Measurements from ENCODE around the gene ANO1. TPM values are rescaled to one million over a fixed set of nuclear protein-coding genes. Genes with fewer than 3 reads are reported as not detected.

The ANO1 gene
- polyA plus RNA-seq = 1 to 10 TPM; 5.5 to 5.8 TPM

DNA sequence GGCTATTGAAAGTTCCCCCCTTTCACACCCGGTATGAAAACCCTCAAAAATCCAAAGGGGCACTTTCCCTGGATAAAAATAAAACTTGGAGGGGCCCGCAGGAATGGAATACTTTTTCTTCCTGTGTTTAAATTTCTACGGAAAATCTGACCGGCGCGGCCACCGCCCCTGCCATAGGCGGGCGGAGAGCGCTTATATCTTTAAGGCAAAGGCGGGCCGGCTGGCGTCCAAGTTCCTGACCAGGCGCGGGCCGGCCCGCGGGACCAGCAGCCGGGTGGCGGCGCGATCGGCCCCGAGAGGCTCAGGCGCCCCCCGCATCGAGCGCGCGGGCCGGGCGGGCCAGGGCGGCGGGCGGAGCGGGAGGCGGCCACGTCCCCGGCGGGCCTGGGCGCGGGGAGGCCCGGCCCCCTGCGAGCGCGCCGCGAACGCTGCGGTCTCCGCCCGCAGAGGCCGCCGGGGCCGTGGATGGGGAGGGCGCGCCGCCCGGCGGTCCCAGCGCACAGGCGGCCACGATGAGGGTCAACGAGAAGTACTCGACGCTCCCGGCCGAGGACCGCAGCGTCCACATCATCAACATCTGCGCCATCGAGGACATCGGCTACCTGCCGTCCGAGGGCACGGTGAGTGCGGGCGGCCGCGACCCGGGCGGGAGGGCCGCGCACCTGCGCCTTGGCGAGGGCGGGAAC, at the start of gene ANO1:
ANO1 (plus strand) TSS at position 223 of the 686 bp plus-strand sequence; CDS start at position 513, 290 bp downstream.
- Histone ChIP-seq H3K36me3 (ENCODE audit: control insufficient read depth in 2 of 2, insufficient read depth in 2 of 2, low read length in 1 of 2) (no peaks in the 10 kb centered on the region), H3K27me3 (ENCODE audit: control insufficient read depth in 1 of 2, insufficient read depth in 2 of 2, low read length in 2 of 2) (peaks cover 0 to 5% of the 10 kb centered on the region in 2 donors), H3K4me3 (ENCODE audit: low read depth in 1 of 2, low read length in 2 of 2) (peak within 1 kb of the TSS; percentile 35 to 37), H3K27ac (ENCODE audit: low read depth in 2 of 2, low read length in 1 of 2) (no peak within 1 kb of the TSS), H3K4me1 (ENCODE audit: control insufficient read depth in 2 of 2, insufficient read depth in 2 of 2, low read length in 1 of 2) (peaks cover 0 to 11% of the 10 kb centered on the region in 2 donors), H3K9me3 (ENCODE audit: control insufficient read depth in 2 of 2, insufficient read depth in 1 of 2, low read depth in 1 of 2, low read length in 1 of 2) (no peaks in the 10 kb centered on the region)
- 1% methylated on average over 43 to 87 of the region's 87 CpGs for WGBS, 2 donors

- no peak overlapping the region for H3K4me3 ChIP-seq (ENCODE audit: low read depth in 1 of 2, low read length in 2 of 2)
- H3K27me3 ChIP-seq (ENCODE audit: control insufficient read depth in 1 of 2, insufficient read depth in 2 of 2, low read length in 2 of 2) = no peaks in the 10 kb centered on the region
- 74 to 76% methylated on average over 14 of the region's 14 CpGs for WGBS, 2 donors
- H3K9me3 ChIP-seq (ENCODE audit: control insufficient read depth in 2 of 2, insufficient read depth in 1 of 2, low read depth in 1 of 2, low read length in 1 of 2) = peaks cover 2% of the 10 kb centered on the region in 2 donors
- H3K36me3 ChIP-seq (ENCODE audit: control insufficient read depth in 2 of 2, insufficient read depth in 2 of 2, low read length in 1 of 2) = no peaks in the 10 kb centered on the region
- H3K27ac ChIP-seq (ENCODE audit: low read depth in 2 of 2, low read length in 1 of 2) = no peak overlapping the region
- H3K4me1 ChIP-seq (ENCODE audit: control insufficient read depth in 2 of 2, insufficient read depth in 2 of 2, low read length in 1 of 2) = peaks cover 0 to 2% of the 10 kb centered on the region in 2 donors
Measured at GRCh38 chr11:70029115-70029860, 48.8 kb upstream of the ANO1 start.

GRCh38 chr11:70029861-70030380, 48.2 kb upstream of the ANO1 start:
- 83 to 87% methylated on average over 9 of the region's 9 CpGs for WGBS, 2 donors
- H3K27me3 ChIP-seq (ENCODE audit: control insufficient read depth in 1 of 2, insufficient read depth in 2 of 2, low read length in 2 of 2) = no peaks in the 10 kb centered on the region
- no peaks in the 10 kb centered on the region for H3K36me3 ChIP-seq (ENCODE audit: control insufficient read depth in 2 of 2, insufficient read depth in 2 of 2, low read length in 1 of 2)
- H3K9me3 ChIP-seq (ENCODE audit: control insufficient read depth in 2 of 2, insufficient read depth in 1 of 2, low read depth in 1 of 2, low read length in 1 of 2) = peaks cover 2% of the 10 kb centered on the region in 2 donors
- H3K27ac ChIP-seq (ENCODE audit: low read depth in 2 of 2, low read length in 1 of 2) = no peak overlapping the region
- H3K4me1 ChIP-seq (ENCODE audit: control insufficient read depth in 2 of 2, insufficient read depth in 2 of 2, low read length in 1 of 2) = peaks cover 0 to 2% of the 10 kb centered on the region in 2 donors
- H3K4me3 ChIP-seq (ENCODE audit: low read depth in 1 of 2, low read length in 2 of 2) = no peak overlapping the region

DNA sequence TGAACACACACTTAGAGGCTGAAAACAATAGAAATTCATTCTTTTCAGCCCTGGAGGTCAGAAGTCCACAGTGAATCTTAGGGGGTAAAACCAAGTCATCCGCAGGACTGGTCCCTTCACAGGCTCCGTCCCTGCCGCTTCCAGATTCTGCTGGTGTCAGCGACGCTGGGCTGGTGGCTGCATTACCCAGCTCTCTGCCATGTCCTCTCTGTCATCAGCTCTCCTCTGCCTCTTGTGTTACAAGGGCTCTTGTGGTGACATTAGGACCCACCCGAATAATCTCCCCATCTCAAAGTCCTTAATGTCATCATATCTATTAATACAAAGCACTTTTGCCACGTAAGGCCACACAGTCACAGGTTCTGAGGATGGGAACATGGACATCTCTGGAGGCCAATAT, 47.7 kb upstream of the ANO1 start:
- peaks cover 0 to 2% of the 10 kb centered on the region in 2 donors for H3K4me1 ChIP-seq (ENCODE audit: control insufficient read depth in 2 of 2, insufficient read depth in 2 of 2, low read length in 1 of 2)

GRCh38 chr11:70031631-70032469, 46.3 kb upstream of the ANO1 start:
- H3K27me3 ChIP-seq (ENCODE audit: control insufficient read depth in 1 of 2, insufficient read depth in 2 of 2, low read length in 2 of 2) = no peaks in the 10 kb centered on the region
- H3K4me3 ChIP-seq (ENCODE audit: low read depth in 1 of 2, low read length in 2 of 2) = no peak overlapping the region
- WGBS, 2 donors = 81 to 87% methylated on average over 18 of the region's 18 CpGs
- no peaks in the 10 kb centered on the region for H3K9me3 ChIP-seq (ENCODE audit: control insufficient read depth in 2 of 2, insufficient read depth in 1 of 2, low read depth in 1 of 2, low read length in 1 of 2)
- no peak overlapping the region for H3K27ac ChIP-seq (ENCODE audit: low read depth in 2 of 2, low read length in 1 of 2)
- no peaks in the 10 kb centered on the region for H3K4me1 ChIP-seq (ENCODE audit: control insufficient read depth in 2 of 2, insufficient read depth in 2 of 2, low read length in 1 of 2)
- no peaks in the 10 kb centered on the region for H3K36me3 ChIP-seq (ENCODE audit: control insufficient read depth in 2 of 2, insufficient read depth in 2 of 2, low read length in 1 of 2)

More for the DNA sequence above, 47.7 kb upstream of the ANO1 start:
- WGBS, 2 donors = 91 to 95% methylated on average over 7 of the region's 7 CpGs
- peaks cover 2% of the 10 kb centered on the region in 2 donors for H3K9me3 ChIP-seq (ENCODE audit: control insufficient read depth in 2 of 2, insufficient read depth in 1 of 2, low read depth in 1 of 2, low read length in 1 of 2)
- H3K4me3 ChIP-seq (ENCODE audit: low read depth in 1 of 2, low read length in 2 of 2) = no peak overlapping the region
- no peaks in the 10 kb centered on the region for H3K27me3 ChIP-seq (ENCODE audit: control insufficient read depth in 1 of 2, insufficient read depth in 2 of 2, low read length in 2 of 2)
- H3K27ac ChIP-seq (ENCODE audit: low read depth in 2 of 2, low read length in 1 of 2) = no peak overlapping the region
- no peaks in the 10 kb centered on the region for H3K36me3 ChIP-seq (ENCODE audit: control insufficient read depth in 2 of 2, insufficient read depth in 2 of 2, low read length in 1 of 2)

DNA sequence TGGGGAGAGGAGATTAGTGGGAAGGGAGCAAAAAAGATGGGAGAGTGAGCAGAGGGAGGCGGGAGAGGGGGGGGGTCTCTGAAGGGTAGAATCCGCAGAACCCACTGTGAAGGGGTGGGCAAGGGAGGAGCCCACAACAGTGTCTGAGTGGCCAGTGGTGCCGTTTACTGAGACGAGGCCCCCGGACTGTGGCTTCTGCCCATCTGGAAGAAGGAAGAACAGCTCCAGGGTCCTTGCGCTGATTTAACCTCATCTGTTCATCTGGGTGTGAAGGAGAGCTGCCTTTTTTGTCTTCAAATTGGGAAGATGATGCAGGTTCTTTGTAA, 45.7 kb upstream of the ANO1 start:
- WGBS, 2 donors = 84 to 88% methylated on average over 6 of the region's 6 CpGs
- Histone ChIP-seq H3K27me3 (ENCODE audit: control insufficient read depth in 1 of 2, insufficient read depth in 2 of 2, low read length in 2 of 2) (no peaks in the 10 kb centered on the region), H3K4me1 (ENCODE audit: control insufficient read depth in 2 of 2, insufficient read depth in 2 of 2, low read length in 1 of 2) (peaks cover 0 to 3% of the 10 kb centered on the region in 2 donors), H3K4me3 (ENCODE audit: low read depth in 1 of 2, low read length in 2 of 2) (no peak overlapping the region), H3K27ac (ENCODE audit: low read depth in 2 of 2, low read length in 1 of 2) (no peak overlapping the region), H3K9me3 (ENCODE audit: control insufficient read depth in 2 of 2, insufficient read depth in 1 of 2, low read depth in 1 of 2, low read length in 1 of 2) (peaks cover 2 to 3% of the 10 kb centered on the region in 2 donors), H3K36me3 (ENCODE audit: control insufficient read depth in 2 of 2, insufficient read depth in 2 of 2, low read length in 1 of 2) (no peaks in the 10 kb centered on the region)

- Histone ChIP-seq H3K9me3 (ENCODE audit: control insufficient read depth in 2 of 2, insufficient read depth in 1 of 2, low read depth in 1 of 2, low read length in 1 of 2) (peaks cover 3 to 8% of the 10 kb centered on the region in 2 donors), H3K27me3 (ENCODE audit: control insufficient read depth in 1 of 2, insufficient read depth in 2 of 2, low read length in 2 of 2) (no peaks in the 10 kb centered on the region), H3K36me3 (ENCODE audit: control insufficient read depth in 2 of 2, insufficient read depth in 2 of 2, low read length in 1 of 2) (no peaks in the 10 kb centered on the region), H3K27ac (ENCODE audit: low read depth in 2 of 2, low read length in 1 of 2) (no peak overlapping the region), H3K4me3 (ENCODE audit: low read depth in 1 of 2, low read length in 2 of 2) (no peak overlapping the region), H3K4me1 (ENCODE audit: control insufficient read depth in 2 of 2, insufficient read depth in 2 of 2, low read length in 1 of 2) (peaks cover 0 to 3% of the 10 kb centered on the region in 2 donors)
- WGBS, 2 donors = 88 to 90% methylated on average over 19 of the region's 19 CpGs
Measured at GRCh38 chr11:70032943-70033710, 45.0 kb upstream of the ANO1 start.

- Histone ChIP-seq H3K9me3 (ENCODE audit: control insufficient read depth in 2 of 2, insufficient read depth in 1 of 2, low read depth in 1 of 2, low read length in 1 of 2) (peaks cover 3 to 13% of the 10 kb centered on the region in 2 donors), H3K4me1 (ENCODE audit: control insufficient read depth in 2 of 2, insufficient read depth in 2 of 2, low read length in 1 of 2) (peaks cover 0 to 3% of the 10 kb centered on the region in 2 donors), H3K27me3 (ENCODE audit: control insufficient read depth in 1 of 2, insufficient read depth in 2 of 2, low read length in 2 of 2) (no peaks in the 10 kb centered on the region), H3K27ac (ENCODE audit: low read depth in 2 of 2, low read length in 1 of 2) (no peak overlapping the region), H3K36me3 (ENCODE audit: control insufficient read depth in 2 of 2, insufficient read depth in 2 of 2, low read length in 1 of 2) (no peaks in the 10 kb centered on the region), H3K4me3 (ENCODE audit: low read depth in 1 of 2, low read length in 2 of 2) (no peak overlapping the region)
- 91 to 96% methylated on average over 4 of the region's 4 CpGs for WGBS, 2 donors
Measured at GRCh38 chr11:70033711-70034070, 44.4 kb upstream of the ANO1 start.

Measured in esophagus (tissue), 2 donors.